Skeletal muscle satellite cell (primary cell): Measurements from ENCODE around the gene GABRG3.

ENCODE experiments used
- H3K27me3 ChIP-seq: 2 replicates; pipeline ENCODE4 v1.7.0; 2013; ENCODE audit warnings: low read length; ENCODE audit not compliant: control insufficient read depth, insufficient read depth
- H3K36me3 ChIP-seq: 2 replicates; pipeline ENCODE4 v1.7.0; 2013; ENCODE audit warnings: mild to moderate bottlenecking, control low read depth, low read length; ENCODE audit not compliant: insufficient read depth
- H3K4me1 ChIP-seq: 2 replicates; pipeline ENCODE4 v1.7.0; 2013; ENCODE audit warnings: low read length; ENCODE audit not compliant: control insufficient read depth, insufficient read depth
- H3K4me2 ChIP-seq: 2 replicates; pipeline ENCODE4 v1.7.0; 2013; ENCODE audit warnings: mild to moderate bottlenecking, low read length
- H3K4me3 ChIP-seq: 2 replicates; pipeline ENCODE4 v1.7.0; 2013; ENCODE audit warnings: low read length
- H3K9ac ChIP-seq: 2 replicates; pipeline ENCODE4 v1.7.0; 2013; ENCODE audit warnings: mild to moderate bottlenecking, low read depth, low read length, moderate library complexity
- H3K9me3 ChIP-seq: replicated peaks from 2 replicates; pipeline ENCODE4 v1.7.0; 2013; ENCODE audit warnings: mild to moderate bottlenecking, control low read depth, low read length

The GABRG3 gene

DNA sequence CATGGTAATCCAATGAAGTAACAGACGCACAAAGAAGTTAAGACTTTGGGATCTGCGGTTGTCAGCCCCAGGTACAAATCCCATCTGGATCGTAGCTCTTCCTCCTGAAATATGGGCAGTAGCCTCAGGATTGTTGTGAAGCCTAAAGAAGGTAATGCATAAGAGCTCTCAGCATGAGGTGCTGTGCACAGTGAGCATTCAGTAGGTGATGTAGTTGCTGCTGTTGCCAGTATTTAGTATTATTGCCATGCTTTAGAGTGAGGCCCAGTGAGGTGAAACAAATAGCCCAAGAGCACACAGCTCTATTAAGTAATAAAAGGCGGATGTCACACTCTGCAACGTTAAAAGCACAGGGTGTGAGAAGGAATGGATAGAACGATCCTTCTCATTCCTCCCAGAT lies 225.7 kb downstream of the GABRG3 start:
- Histone ChIP-seq H3K27me3 (no peaks in the 10 kb centered on the region), H3K4me3 (no peak overlapping the region), H3K9me3 (no peaks in the 10 kb centered on the region), H3K4me1 (no peaks in the 10 kb centered on the region), H3K4me2 (no peak overlapping the region), H3K9ac (no peak overlapping the region), H3K36me3 (no peaks in the 10 kb centered on the region)

DNA sequence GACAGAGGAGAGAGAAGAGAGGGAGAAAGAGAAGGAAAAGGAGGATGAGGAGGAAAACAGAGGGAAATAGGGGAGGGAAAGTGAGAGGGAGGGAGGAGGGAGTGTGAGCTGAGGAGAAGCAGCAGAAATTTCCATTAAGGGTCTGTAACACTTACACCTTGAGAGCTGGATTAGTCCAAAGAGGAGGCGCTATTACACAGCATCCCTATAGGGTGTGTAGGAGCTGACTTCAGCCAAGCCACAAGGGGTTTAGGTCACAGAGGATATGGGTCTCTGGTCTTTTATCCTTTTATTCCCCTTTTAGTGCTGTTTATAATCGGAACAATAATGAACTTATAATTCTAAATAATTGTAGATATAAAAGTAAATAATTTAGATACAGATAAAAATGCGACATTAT lies 230.4 kb downstream of the GABRG3 start:
- H3K9me3 ChIP-seq: no peaks in the 10 kb centered on the region
- H3K4me2 ChIP-seq: no peak overlapping the region
- no peaks in the 10 kb centered on the region for H3K4me1 ChIP-seq
- no peaks in the 10 kb centered on the region for H3K27me3 ChIP-seq
- no peak overlapping the region for H3K4me3 ChIP-seq
- no peaks in the 10 kb centered on the region for H3K36me3 ChIP-seq
- no peak overlapping the region for H3K9ac ChIP-seq

DNA sequence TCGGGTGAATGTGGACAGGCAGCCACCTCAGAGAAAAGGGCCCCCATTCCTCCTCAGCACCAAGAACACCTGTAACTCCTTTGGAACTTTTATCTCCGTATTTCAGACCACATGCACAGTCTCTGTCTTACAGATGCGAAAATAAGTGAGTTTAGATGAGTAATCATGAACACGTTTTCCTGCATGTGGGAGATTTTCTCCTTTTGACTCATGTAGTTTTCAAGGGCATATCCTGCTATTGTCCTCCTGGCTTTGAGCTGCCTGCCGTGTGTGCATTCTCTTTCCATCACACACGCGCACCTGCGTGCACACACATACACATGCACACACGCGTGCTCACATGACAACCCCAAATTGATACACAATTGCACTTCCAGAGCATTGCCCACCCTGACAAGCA lies 239.2 kb downstream of the GABRG3 start:
- H3K9me3 ChIP-seq: peaks cover 14% of the 10 kb centered on the region

DNA sequence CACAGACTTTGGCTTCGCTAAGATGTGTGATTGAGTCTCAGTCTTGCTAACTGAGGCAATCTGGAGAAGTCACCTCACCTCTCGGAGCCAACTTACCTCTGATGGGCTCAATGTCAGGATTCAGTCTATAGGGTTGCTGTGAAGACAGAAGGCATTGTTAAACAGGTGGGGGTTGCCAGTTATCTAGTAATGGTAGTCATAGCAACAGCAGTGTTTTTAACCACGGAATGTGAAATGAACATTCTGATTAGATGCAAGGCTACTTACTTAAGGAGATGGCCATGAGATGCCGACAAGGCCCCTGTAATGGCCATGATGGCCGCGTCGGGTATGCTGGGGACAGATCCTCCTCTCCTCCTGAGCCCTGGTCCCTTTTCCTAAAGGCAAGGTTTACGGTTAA lies 243.1 kb downstream of the GABRG3 start:
- H3K4me3 ChIP-seq: no peak overlapping the region
- H3K36me3 ChIP-seq: no peaks in the 10 kb centered on the region
- peaks cover 32% of the 10 kb centered on the region for H3K9me3 ChIP-seq
- no peaks in the 10 kb centered on the region for H3K4me1 ChIP-seq
- no peaks in the 10 kb centered on the region for H3K27me3 ChIP-seq
- no peak overlapping the region for H3K9ac ChIP-seq
- no peak overlapping the region for H3K4me2 ChIP-seq

More for the DNA sequence above, 239.2 kb downstream of the GABRG3 start:
- H3K4me1 ChIP-seq: no peaks in the 10 kb centered on the region
- no peaks in the 10 kb centered on the region for H3K27me3 ChIP-seq
- H3K9ac ChIP-seq: no peak overlapping the region
- H3K4me3 ChIP-seq: no peak overlapping the region
- H3K4me2 ChIP-seq: no peak overlapping the region
- H3K36me3 ChIP-seq: no peaks in the 10 kb centered on the region

DNA sequence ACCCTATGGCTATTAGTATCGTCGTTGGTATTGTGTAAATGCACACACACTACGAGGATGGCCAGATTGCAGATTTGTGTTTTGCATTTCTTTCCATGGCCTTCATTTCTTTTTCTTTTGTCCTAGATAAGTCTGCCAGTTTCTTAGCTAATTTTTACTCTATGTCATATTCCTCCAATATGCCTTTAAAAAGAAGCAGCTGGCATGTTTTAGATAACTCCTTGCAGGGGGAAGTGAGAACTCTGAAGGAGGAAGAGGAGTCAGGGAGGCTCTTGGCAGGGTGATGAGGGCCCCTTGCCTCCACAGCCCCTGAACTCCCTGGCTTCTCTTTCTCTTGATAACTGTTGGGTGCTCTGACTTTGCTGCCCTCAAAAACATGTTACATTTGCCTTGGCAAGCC lies 244.0 kb downstream of the GABRG3 start:
- H3K4me1 ChIP-seq: no peaks in the 10 kb centered on the region
- H3K9me3 ChIP-seq: peaks cover 41% of the 10 kb centered on the region
- H3K4me2 ChIP-seq: no peak overlapping the region
- no peak overlapping the region for H3K4me3 ChIP-seq
- H3K27me3 ChIP-seq: no peaks in the 10 kb centered on the region
- H3K36me3 ChIP-seq: no peaks in the 10 kb centered on the region
- H3K9ac ChIP-seq: no peak overlapping the region

DNA sequence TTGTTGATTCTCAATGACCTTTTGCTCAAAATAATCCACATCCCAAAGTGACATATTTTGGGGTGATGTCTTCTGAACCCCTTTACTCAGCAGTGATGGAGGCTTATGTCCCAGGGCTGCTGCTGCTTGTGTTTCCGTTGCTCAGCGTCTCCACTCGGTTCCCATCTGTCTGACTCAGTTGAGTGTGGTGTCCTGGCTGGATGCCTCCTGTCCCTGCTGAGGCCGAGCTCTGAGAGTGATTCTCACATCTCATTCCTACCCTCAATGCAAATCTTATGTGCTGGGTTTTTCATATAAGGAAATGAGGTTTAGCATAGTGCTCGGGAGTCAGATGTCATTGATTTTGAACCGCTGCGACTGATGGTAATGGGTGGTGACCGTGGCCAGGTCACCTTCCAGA lies 247.4 kb downstream of the GABRG3 start:
- Histone ChIP-seq H3K36me3 (no peaks in the 10 kb centered on the region), H3K9me3 (peaks cover 37% of the 10 kb centered on the region), H3K4me3 (no peak overlapping the region), H3K27me3 (no peaks in the 10 kb centered on the region), H3K4me2 (no peak overlapping the region), H3K4me1 (no peaks in the 10 kb centered on the region), H3K9ac (no peak overlapping the region)

DNA sequence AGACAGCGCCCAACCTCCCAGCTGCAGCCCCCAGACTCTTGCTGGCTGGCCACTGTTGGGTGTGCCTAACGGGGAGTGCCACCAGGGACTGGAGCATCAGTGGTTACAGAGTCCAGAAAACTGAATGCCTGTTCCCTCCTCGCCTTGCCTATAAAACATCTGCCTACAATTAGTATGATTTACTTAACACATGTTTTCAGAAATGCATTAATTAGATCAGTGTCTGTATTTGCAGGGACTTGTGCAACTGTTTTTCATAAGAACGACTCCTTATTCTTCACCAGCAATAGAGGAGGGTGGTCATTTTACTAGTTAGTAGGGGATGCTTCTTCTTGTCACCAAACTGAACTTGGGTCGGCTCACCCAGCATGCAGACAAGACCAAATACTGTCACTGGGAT lies 248.7 kb downstream of the GABRG3 start:
- H3K27me3 ChIP-seq: no peaks in the 10 kb centered on the region
- H3K36me3 ChIP-seq: no peaks in the 10 kb centered on the region
- H3K4me3 ChIP-seq: no peak overlapping the region
- H3K9me3 ChIP-seq: peaks cover 46% of the 10 kb centered on the region
- H3K4me2 ChIP-seq: no peak overlapping the region
- H3K9ac ChIP-seq: no peak overlapping the region
- H3K4me1 ChIP-seq: no peaks in the 10 kb centered on the region

DNA sequence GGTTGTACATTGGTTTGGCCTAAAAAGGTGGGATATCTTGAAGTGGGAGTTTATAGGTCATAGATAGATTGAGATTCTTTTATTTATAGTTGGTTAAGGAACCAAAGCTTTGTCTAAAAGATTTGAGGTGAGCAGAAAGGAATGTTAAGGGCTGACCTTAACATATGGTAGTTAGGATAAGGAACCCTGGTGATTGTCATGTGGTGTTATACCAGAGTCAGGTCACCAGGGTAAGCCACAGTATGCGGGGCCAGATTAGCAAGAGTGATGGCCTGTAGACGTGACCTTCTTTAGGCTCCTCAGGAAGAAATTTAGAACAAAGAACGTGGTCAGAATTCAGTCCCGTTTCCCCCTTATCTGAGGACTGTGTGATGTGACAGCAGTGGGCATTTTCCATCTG lies 249.2 kb downstream of the GABRG3 start:
- Histone ChIP-seq H3K4me3 (no peak overlapping the region), H3K9me3 (peaks cover 46% of the 10 kb centered on the region), H3K27me3 (no peaks in the 10 kb centered on the region), H3K36me3 (no peaks in the 10 kb centered on the region), H3K4me1 (no peaks in the 10 kb centered on the region), H3K9ac (no peak overlapping the region), H3K4me2 (no peak overlapping the region)

DNA sequence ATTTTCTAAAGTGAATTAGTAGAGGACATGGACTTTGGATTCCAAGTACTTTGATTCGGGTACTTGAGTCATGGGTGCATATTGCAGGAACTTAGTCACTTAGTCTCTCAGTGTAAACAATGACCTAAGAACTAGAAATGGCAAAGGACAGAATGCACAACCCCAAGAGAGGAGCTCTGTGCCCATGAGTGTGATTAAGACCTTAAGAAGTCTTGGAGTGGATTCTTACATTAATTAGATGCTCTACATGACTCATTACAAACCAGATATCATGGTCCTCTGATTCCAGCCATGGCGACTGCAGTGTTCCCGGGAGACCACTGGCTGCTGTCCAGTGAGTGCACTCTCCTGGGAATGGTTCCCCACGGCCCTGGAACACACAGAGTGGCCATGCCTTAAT lies 251.5 kb downstream of the GABRG3 start:
- Histone ChIP-seq H3K36me3 (no peaks in the 10 kb centered on the region), H3K4me2 (no peak overlapping the region), H3K4me3 (no peak overlapping the region), H3K27me3 (no peaks in the 10 kb centered on the region), H3K9ac (no peak overlapping the region), H3K4me1 (no peaks in the 10 kb centered on the region), H3K9me3 (peaks cover 45% of the 10 kb centered on the region)

DNA sequence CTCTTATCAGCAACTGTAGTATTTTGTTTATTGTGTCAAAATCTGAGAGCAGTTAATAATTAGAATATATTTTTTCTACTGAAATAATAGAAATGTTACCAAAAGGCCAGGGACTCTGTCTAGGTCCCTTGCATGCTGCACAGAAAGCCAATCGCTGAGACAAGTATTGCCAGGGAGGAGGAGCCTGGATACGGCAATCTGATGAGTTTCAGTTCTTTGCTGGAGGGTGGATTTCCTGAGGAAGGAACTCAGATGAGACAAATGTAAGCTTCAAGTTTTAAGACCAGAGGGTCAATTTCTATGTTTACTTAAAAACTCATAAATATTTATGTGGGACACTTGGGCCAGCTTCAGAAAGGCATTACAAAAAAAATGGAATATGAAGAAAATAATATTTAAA lies 252.2 kb downstream of the GABRG3 start:
- Histone ChIP-seq H3K27me3 (no peaks in the 10 kb centered on the region), H3K9me3 (peaks cover 43% of the 10 kb centered on the region), H3K4me2 (no peak overlapping the region), H3K4me3 (no peak overlapping the region), H3K4me1 (no peaks in the 10 kb centered on the region), H3K36me3 (no peaks in the 10 kb centered on the region), H3K9ac (no peak overlapping the region)

DNA sequence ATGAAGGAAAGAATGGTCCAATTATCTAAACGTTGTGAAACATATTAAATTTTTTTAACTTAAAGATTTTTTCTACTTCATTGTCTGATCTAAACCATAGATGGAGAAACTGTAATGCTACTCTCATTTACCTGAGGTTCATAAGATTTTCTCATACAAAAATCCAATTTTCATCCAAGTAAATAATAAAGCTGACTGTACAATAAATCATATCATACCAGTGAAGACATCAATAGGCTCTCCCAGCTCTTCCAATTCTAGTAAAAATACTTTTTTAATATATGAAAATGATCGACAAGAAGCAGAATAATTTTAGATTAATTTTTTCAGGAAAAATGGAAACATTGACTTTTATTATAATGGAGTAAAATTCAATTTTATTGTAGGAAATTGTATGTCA lies 260.8 kb downstream of the GABRG3 start:
- Histone ChIP-seq H3K4me2 (no peak overlapping the region), H3K4me1 (no peaks in the 10 kb centered on the region), H3K27me3 (no peaks in the 10 kb centered on the region), H3K4me3 (no peak overlapping the region), H3K9me3 (peaks cover 20% of the 10 kb centered on the region), H3K9ac (no peak overlapping the region), H3K36me3 (no peaks in the 10 kb centered on the region)

DNA sequence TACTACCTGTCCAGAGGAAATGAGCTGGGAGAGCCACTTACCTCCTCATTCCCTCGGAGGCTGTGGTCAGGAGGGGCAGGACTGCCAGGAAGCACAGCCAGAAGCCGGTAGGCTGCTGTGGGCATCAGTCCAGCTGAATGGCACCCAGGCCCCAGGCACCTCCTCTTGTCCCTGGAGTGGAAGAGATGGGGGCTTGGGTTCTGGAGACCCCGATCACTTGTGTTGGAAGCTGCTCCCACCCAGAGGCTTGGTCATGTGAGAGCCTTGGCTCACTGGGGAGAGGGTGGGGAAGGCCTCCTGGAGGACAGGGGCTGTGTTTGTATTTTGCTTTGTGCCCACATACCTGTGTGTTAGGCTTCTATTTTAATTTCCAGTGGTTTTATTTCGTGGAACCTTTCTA lies 261.9 kb downstream of the GABRG3 start:
- no peak overlapping the region for H3K9ac ChIP-seq

More for the DNA sequence above, 261.9 kb downstream of the GABRG3 start:
- Histone ChIP-seq H3K9me3 (peaks cover 18% of the 10 kb centered on the region), H3K4me3 (no peak overlapping the region), H3K36me3 (no peaks in the 10 kb centered on the region), H3K4me1 (no peaks in the 10 kb centered on the region), H3K27me3 (no peaks in the 10 kb centered on the region), H3K4me2 (no peak overlapping the region)
